Naive thymus-derived CD4-positive, alpha-beta T cell (primary cell): ENCODE measurements around the gene FCRLB. TPM values are rescaled to one million over a fixed set of nuclear protein-coding genes. Genes with fewer than 3 reads are reported as not detected.

ENCODE experiments used
- ATAC-seq: fragments of 150-1000 bp; cut with Tn5 transposase; 2 replicates; pipeline ENCODE4 v1.10.0; 2021; ENCODE audit warnings: mild to moderate bottlenecking, moderate library complexity
- CTCF ChIA-PET: fragments of 350-600 bp; sonication (Branson Sonifier 250); formaldehyde crosslinking; loops from one replicate; lab custom pipeline; 2021; ENCODE audit warnings: antibody characterized with exemption; lab: Charles Lee
- POLR2A ChIA-PET: fragments of 350-600 bp; sonication (Branson Sonifier 250); formaldehyde crosslinking; loops from one replicate; lab custom pipeline; 2021; ENCODE audit warnings: antibody characterized with exemption, inconsistent platforms; lab: Charles Lee
- DNase-seq, 9 donors: peaks; one replicate each; pipeline versions ENCODE4 v3.0.0 to v3.0.0-alpha.2; 2020 to 2022; ENCODE audit warnings: mixed read lengths in 1 of 9
- H3K27ac ChIP-seq: one replicate; pipeline ENCODE4 v1.7.0; 2013; ENCODE audit warnings: mild to moderate bottlenecking, low read depth, low read length, moderate library complexity
- H3K27me3 ChIP-seq, 2 donors: one replicate each; pipeline ENCODE4 v1.7.0; 2013; ENCODE audit warnings: low read length in 2 of 2, mild to moderate bottlenecking in 2 of 2, moderate library complexity in 2 of 2; ENCODE audit not compliant: control insufficient read depth in 2 of 2, insufficient read depth in 2 of 2
- H3K36me3 ChIP-seq, 3 experiments: 1 replicate in 2 of 3; 2 replicates in 1 of 3; pipeline ENCODE4 v1.7.0; 2013; ENCODE audit warnings: low read length in 3 of 3, mild to moderate bottlenecking in 3 of 3, moderate library complexity in 1 of 3; ENCODE audit not compliant: insufficient read depth in 3 of 3, control insufficient read depth in 2 of 3
- H3K4me1 ChIP-seq, 2 donors: one replicate each; pipeline ENCODE4 v1.7.0; 2013; ENCODE audit warnings: low read length in 2 of 2, mild to moderate bottlenecking in 2 of 2, moderate library complexity in 1 of 2; ENCODE audit not compliant: control insufficient read depth in 2 of 2, insufficient read depth in 2 of 2
- H3K4me3 ChIP-seq: 2 replicates; pipeline ENCODE4 v1.7.0; 2013; ENCODE audit warnings: mild to moderate bottlenecking, low read length
- H3K9me3 ChIP-seq, 3 experiments: 1 replicate in 2 of 3; 2 replicates in 1 of 3; pipeline ENCODE4 v1.7.0; 2013; ENCODE audit warnings: low read length in 3 of 3; ENCODE audit not compliant: control insufficient read depth in 2 of 3
- H3K27ac Mint-ChIP-seq, 9 donors: one replicate each; pipeline ENCODE4 v1.8.0; 2020 to 2022; ENCODE audit warnings: mixed read lengths in 9 of 9, mild to moderate bottlenecking in 8 of 9, moderate library complexity in 5 of 9, inconsistent platforms in 2 of 9
- H3K27me3 Mint-ChIP-seq, 5 donors: one replicate each; pipeline ENCODE4 v1.8.0; 2021 to 2022; ENCODE audit warnings: mixed read lengths in 5 of 5, mild to moderate bottlenecking in 1 of 5
- H3K36me3 Mint-ChIP-seq, 5 donors: one replicate each; pipeline ENCODE4 v1.8.0; 2020 to 2022; ENCODE audit warnings: mixed read lengths in 5 of 5, mild to moderate bottlenecking in 3 of 5, inconsistent platforms in 1 of 5
- H3K4me1 Mint-ChIP-seq, 7 donors: one replicate each; pipeline ENCODE4 v1.8.0; 2020 to 2022; ENCODE audit warnings: mixed read lengths in 7 of 7, mild to moderate bottlenecking in 3 of 7, inconsistent platforms in 1 of 7
- H3K4me3 Mint-ChIP-seq, 10 donors: one replicate each; pipeline ENCODE4 v1.8.0; 2020 to 2022; ENCODE audit warnings: mild to moderate bottlenecking in 10 of 10, mixed read lengths in 10 of 10, moderate library complexity in 6 of 10, inconsistent platforms in 2 of 10
- H3K9me3 Mint-ChIP-seq, 11 donors: one replicate each; pipeline ENCODE4 v1.8.0; 2020 to 2022; ENCODE audit warnings: mixed read lengths in 11 of 11, mild to moderate bottlenecking in 4 of 11, inconsistent platforms in 1 of 11, moderate library complexity in 1 of 11
- intact Hi-C, 2 donors: fragments of 100-400 bp; cut with micrococcal nuclease; formaldehyde crosslinking; loops; one replicate each; pipeline ENCODE4 v1.15.1; 2023
- polyA plus RNA-seq, 2 donors: library from polyadenylated mRNA; unstranded; fragments of 300-500 nt; fragmentation: Illumina TruSeq; gene quantifications; one replicate each; pipeline ENCODE4 v1.2.3, GENCODE V29; 2021
- total RNA-seq, 6 experiments: library from RNA in 5 of 6; stranded (reverse) in 5 of 6; gene quantifications; 1 replicate in 5 of 6; 2 replicates in 1 of 6; pipeline ENCODE4 v1.2.3 and lab custom pipeline; 2021 to 2026

Gene FCRLB
- total and polyA plus RNA-seq, 7 experiments from 2014 or later: 0.34 to 1.8 (median 0.79) TPM

DNA sequence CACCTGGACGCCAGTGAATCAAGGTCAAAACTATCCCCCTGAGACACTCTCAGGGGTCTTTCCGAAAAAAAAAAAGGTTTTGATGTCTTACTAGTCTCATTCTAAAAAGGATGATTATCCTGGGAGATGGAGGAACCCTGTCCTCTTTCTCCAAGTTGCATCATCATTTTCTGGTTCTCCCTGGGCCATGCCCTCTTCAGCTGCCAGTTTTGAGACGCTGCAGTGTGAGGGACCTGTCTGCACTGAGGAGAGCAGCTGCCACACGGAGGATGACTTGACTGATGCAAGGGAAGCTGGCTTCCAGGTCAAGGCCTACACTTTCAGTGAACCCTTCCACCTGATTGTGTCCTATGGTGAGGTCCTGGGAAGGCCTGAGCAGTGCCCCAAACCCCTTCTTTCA is 10.8 kb upstream of the FCRLB start:
- H3K36me3 Mint-ChIP-seq: no peaks in the 10 kb centered on the region
- POLR2A ChIA-PET: no interaction called here
- Histone ChIP-seq H3K9me3 (no peaks in the 10 kb centered on the region), H3K36me3 (no peaks in the 10 kb centered on the region), H3K27ac (no peak overlapping the region), H3K4me3 (no peak overlapping the region), H3K27me3 (no peaks in the 10 kb centered on the region), H3K4me1 (no peaks in the 10 kb centered on the region)
- no peak overlapping the region for H3K4me3 Mint-ChIP-seq
- CTCF ChIA-PET: interaction anchor here (1.3 kb wide), 1 partner anchor 16 kb away, joined by 7 read pairs; no protein-coding TSS in a partner anchor
- peaks cover 3 to 29% (median 15%) of the 10 kb centered on the region in 5 donors for H3K27me3 Mint-ChIP-seq
- peaks cover 0 to 6% (median 0%) of the 10 kb centered on the region in 7 donors for H3K4me1 Mint-ChIP-seq
- DNase-seq (no peak), ATAC-seq (no peak)
- no peak overlapping the region for H3K27ac Mint-ChIP-seq
- intact Hi-C loops: no loop called here
- no peaks in the 10 kb centered on the region for H3K9me3 Mint-ChIP-seq

DNA sequence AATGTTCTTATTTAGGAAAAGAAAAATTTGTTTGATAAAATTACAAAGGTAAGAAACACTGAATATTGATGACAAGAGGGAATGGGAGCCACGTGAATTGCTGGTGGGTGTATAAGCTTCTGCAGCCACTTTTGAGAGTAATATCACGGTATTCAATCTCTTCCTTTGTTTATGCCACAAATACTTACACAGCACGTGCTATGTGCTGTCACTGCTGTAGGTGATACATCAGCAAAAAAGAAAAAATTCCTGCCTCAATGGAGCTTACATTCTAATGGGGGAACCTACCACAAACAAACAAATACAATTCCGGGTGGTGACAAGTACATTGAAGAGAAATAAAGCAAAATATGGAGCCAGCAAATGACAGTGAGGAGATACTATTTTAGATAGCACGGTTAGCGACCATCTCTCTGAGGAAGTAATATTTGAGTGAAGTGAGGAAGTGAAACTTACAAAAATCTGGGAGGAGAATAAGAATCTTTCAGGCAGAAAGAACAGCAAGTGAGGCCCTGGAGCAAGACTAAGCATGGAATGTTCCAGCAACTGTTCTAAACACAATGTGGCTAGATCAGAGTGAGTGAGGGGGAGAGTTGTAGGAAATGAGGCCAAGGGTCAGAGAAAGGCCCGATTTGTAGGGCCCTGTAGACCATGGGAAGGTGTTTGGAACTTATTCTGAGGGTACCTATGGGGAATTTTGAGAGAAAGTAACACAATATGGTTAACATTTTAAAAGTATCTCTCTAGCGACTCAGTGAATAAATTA is 2.6 kb upstream of the FCRLB start:
- H3K27me3 Mint-ChIP-seq: peaks cover 0 to 73% (median 6%) of the 10 kb centered on the region in 5 donors
- ChIA-PET POLR2A (interaction anchor here (5.0 kb wide), 1 partner anchor 8 kb away, joined by 21 read pairs; no protein-coding TSS in a partner anchor), CTCF (no interaction called here)
- Histone ChIP-seq H3K4me1 (no peaks in the 10 kb centered on the region), H3K36me3 (no peaks in the 10 kb centered on the region), H3K27me3 (no peaks in the 10 kb centered on the region), H3K4me3 (no peak overlapping the region), H3K9me3 (no peaks in the 10 kb centered on the region), H3K27ac (no peak overlapping the region)
- no peaks in the 10 kb centered on the region for H3K36me3 Mint-ChIP-seq
- H3K4me3 Mint-ChIP-seq: peak overlapping the region in 1 of 10 donors; percentile 51
- intact Hi-C loops: no loop called here
- H3K27ac Mint-ChIP-seq: peak overlapping the region in 2 of 9 donors; percentile 4 to 63
- peaks cover 5 to 19% (median 10%) of the 10 kb centered on the region in 7 donors for H3K4me1 Mint-ChIP-seq
- H3K9me3 Mint-ChIP-seq: no peaks in the 10 kb centered on the region
- ATAC-seq: peak; percentile 49
- no peak for DNase-seq

DNA sequence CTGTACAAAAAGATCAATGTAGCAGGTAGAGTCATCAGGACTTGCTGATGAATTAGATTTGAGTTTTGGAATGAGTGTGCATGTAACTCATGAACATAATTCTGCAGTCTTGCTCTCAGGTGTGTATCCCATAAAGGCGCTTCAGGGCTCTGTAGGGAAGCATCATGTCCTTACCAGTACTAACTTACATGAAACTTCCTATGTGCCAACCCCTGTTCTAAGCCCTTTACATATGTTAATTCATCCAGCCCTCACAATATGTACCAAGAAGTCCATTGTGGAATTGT is 2.1 kb upstream of the FCRLB start:
- Mint-ChIP-seq H3K27me3 (peaks cover 0 to 77% (median 8%) of the 10 kb centered on the region in 5 donors), H3K4me3 (peak overlapping the region in 1 of 10 donors; percentile 51), H3K27ac (no peak overlapping the region), H3K36me3 (no peaks in the 10 kb centered on the region), H3K9me3 (no peaks in the 10 kb centered on the region), H3K4me1 (peaks cover 5 to 19% (median 10%) of the 10 kb centered on the region in 7 donors)
- no peak overlapping the region for H3K27ac ChIP-seq
- no peak overlapping the region for H3K4me3 ChIP-seq
- intact Hi-C loops: no loop called here
- H3K36me3 ChIP-seq: no peaks in the 10 kb centered on the region
- CTCF ChIA-PET: no interaction called here
- POLR2A ChIA-PET: no interaction called here
- no peaks in the 10 kb centered on the region for H3K9me3 ChIP-seq
- H3K27me3 ChIP-seq: no peaks in the 10 kb centered on the region
- no peak for DNase-seq
- no peaks in the 10 kb centered on the region for H3K4me1 ChIP-seq
- no peak for ATAC-seq

DNA sequence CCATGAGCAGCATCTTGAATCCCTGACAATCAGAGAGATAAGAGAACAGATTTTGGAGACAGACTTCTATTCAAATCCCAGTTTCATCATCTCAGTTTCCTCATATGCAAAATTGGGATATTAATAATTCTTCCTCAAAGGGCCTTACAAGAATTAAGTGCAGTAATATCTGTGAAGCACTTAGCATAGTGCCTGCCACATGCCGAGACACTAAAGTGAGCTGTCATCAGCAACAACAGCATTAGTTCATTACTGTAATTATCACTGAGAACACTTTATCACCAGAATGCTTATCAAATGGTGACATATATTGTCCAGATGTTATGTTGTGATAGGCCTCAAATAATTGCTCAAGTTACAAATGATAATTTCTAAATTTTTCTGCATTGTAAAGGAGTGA is 922 bp upstream of the FCRLB start:
- ChIA-PET POLR2A (no interaction called here), CTCF (no interaction called here)
- no peaks in the 10 kb centered on the region for H3K4me1 ChIP-seq
- DNase-seq: no peak
- no peak overlapping the region for H3K27ac ChIP-seq
- ATAC-seq: no peak
- intact Hi-C loops: loop anchor here in 1 of 2 donors (10.0 kb wide), 1 partner anchor 1796 kb away; the partner anchor contains the start of gene TAGLN2
- H3K27me3 Mint-ChIP-seq: peaks cover 0 to 80% (median 6%) of the 10 kb centered on the region in 5 donors
- H3K4me1 Mint-ChIP-seq: peaks cover 10 to 19% (median 13%) of the 10 kb centered on the region in 7 donors
- H3K9me3 Mint-ChIP-seq: no peaks in the 10 kb centered on the region
- H3K36me3 ChIP-seq: no peaks in the 10 kb centered on the region
- H3K9me3 ChIP-seq: no peaks in the 10 kb centered on the region
- no peak overlapping the region for H3K4me3 ChIP-seq
- H3K27ac Mint-ChIP-seq: no peak overlapping the region
- no peak overlapping the region for H3K4me3 Mint-ChIP-seq
- no peaks in the 10 kb centered on the region for H3K27me3 ChIP-seq
- H3K36me3 Mint-ChIP-seq: no peaks in the 10 kb centered on the region

DNA sequence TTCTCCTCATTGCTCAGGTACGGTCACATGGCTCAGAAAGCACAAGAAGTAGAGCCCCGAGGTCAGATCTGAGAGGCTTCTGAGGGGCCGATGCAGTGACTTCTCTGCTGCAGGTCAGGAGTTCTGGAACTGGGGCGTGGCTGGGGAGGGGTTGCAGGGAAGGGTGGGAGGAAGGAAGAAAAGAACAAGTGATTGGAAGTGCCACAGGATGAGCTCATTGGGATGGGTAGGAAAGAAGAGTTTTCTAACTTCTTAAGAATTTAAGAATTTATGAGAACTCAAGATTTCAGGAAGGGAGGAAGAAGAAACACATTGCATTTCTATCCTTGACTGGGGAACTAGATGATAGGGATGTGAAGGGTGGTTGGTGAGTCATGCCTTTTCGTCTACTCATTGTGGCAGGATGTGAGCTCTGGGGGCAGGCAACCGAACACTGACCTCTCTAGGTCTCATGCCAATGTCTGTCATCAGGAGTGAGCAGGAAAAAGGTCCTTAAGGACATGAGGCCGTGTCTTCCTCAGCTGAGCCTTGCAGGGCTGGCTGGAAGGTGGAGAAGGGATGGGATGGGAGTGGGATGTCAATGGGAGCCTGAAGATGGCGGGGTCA is 497 bp downstream of the FCRLB start:
- DNase-seq (no peak), ATAC-seq (peak; percentile 57)
- H3K4me1 Mint-ChIP-seq: peaks cover 13 to 25% (median 18%) of the 10 kb centered on the region in 7 donors
- Histone ChIP-seq H3K4me1 (no peaks in the 10 kb centered on the region), H3K27ac (no peak overlapping the region), H3K27me3 (no peaks in the 10 kb centered on the region), H3K36me3 (no peaks in the 10 kb centered on the region), H3K9me3 (no peaks in the 10 kb centered on the region), H3K4me3 (no peak overlapping the region)
- no peaks in the 10 kb centered on the region for H3K36me3 Mint-ChIP-seq
- peaks cover 0 to 78% (median 0%) of the 10 kb centered on the region in 5 donors for H3K27me3 Mint-ChIP-seq
- POLR2A ChIA-PET: interaction anchor here (0.6 kb wide), 1 partner anchor 157 kb away, joined by 7 read pairs; no protein-coding TSS in a partner anchor
- intact Hi-C loops: loop anchor here in 1 of 2 donors (10.0 kb wide), 1 partner anchor 1797 kb away; the partner anchor contains the start of gene TAGLN2
- H3K9me3 Mint-ChIP-seq: no peaks in the 10 kb centered on the region
- H3K27ac Mint-ChIP-seq: no peak overlapping the region
- peak overlapping the region in 1 of 10 donors; percentile 65 for H3K4me3 Mint-ChIP-seq
- CTCF ChIA-PET: no interaction called here

DNA sequence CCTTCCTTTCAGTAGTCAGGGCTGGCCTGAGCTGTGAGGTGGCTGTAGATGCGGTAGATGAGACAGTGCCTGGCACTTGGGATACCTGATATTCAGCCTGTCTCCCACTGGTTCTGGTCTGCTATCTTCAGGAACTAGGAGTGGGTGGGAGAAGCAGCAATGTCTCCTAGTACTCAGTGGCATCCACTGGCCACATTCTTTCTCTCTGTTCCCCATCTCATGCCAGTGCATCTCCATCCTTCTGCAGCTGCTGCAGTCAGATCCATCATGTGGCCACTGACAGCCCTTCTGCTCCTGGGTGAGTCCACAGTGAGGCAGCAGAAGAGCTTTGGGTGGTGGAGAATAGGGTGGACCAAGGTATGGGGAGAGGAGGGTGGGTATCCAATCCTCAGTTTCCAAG is 1.1 kb downstream of the FCRLB start:
- Mint-ChIP-seq H3K27me3 (peaks cover 0 to 72% (median 0%) of the 10 kb centered on the region in 5 donors), H3K9me3 (no peaks in the 10 kb centered on the region), H3K4me1 (peaks cover 9 to 25% (median 19%) of the 10 kb centered on the region in 7 donors), H3K36me3 (no peaks in the 10 kb centered on the region), H3K27ac (no peak overlapping the region), H3K4me3 (no peak overlapping the region)
- intact Hi-C loops: loop anchor here in 1 of 2 donors (10.0 kb wide), 1 partner anchor 1798 kb away; the partner anchor contains the start of gene TAGLN2
- no peaks in the 10 kb centered on the region for H3K27me3 ChIP-seq
- H3K9me3 ChIP-seq: no peaks in the 10 kb centered on the region
- CTCF ChIA-PET: interaction anchor here (1.0 kb wide), 1 partner anchor 235 kb away, joined by 3 read pairs; no protein-coding TSS in a partner anchor
- DNase-seq (no peak), ATAC-seq (no peak)
- no peak overlapping the region for H3K27ac ChIP-seq
- peaks cover 0 to 3% of the 10 kb centered on the region in 2 donors for H3K4me1 ChIP-seq
- no peak overlapping the region for H3K4me3 ChIP-seq
- no peaks in the 10 kb centered on the region for H3K36me3 ChIP-seq
- POLR2A ChIA-PET: interaction anchor here (0.6 kb wide), 1 partner anchor 157 kb away, joined by 7 read pairs; no protein-coding TSS in a partner anchor
